ENCODE data around the gene SNTG2.
"Not testable (repeated sequence)": the region's sequence is repeated elsewhere in the genome, so short reads cannot be mapped to it uniquely, and the experiment has no call there.

SNTG2 gene

GRCh38 chr2:1226766-1227165 is 276.1 kb downstream of the SNTG2 start:
- no peak for DNase-seq (ENCODE audit: low spot score)
- Histone ChIP-seq H3K4me3 (no peak overlapping the region), H3K27ac (no peak overlapping the region)
- TF ChIP-seq CTCF (IDR thresholded peaks at IDR 0.05): no peak

GRCh38 chr2:1227274-1227900 is 276.7 kb downstream of the SNTG2 start:
- TF ChIP-seq CTCF (IDR thresholded peaks at IDR 0.05): no peak
- Histone ChIP-seq H3K4me3 (no peak overlapping the region), H3K27ac (no peak overlapping the region)
- DNase-seq (ENCODE audit: low spot score): no peak

- H3K4me3 ChIP-seq; H3K27ac ChIP-seq; DNase-seq (ENCODE audit: low spot score): not testable (repeated sequence)
Observed at GRCh38 chr2:1229596-1229995, 278.9 kb downstream of the SNTG2 start.

DNA sequence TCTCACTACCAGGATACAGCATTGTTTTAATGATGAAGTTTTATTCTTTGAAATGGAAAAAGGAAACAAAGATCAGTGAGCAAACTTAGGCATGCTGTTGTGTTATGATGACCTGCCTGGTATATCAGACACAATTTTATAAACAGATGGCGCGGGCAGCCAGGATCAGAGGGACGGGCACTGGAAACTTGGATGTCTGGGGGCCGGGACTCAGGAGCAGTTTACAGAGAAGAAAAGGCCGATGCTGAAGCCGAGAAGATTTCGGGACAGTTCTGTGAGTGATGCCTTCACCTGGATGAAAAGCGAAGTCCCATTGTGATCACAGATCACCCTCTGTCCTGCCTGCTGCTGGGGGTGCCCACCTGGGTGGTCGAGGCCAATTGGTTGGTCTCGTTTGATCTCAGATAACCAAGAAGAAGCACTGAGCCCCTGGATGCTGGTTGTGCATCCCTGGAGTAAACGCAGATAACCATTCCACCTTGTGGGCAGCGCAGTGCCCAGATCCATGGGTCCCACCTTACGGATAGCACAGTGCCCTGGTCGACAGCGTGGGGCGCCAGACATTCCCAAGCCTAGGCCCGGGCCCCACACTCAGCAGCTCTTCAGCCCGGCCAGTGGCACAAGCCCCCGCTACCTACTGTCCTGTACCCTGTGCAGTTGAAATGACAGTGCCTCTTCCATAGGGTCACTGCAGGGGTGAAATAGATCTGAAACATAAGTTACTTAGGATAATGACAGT is 279.7 kb downstream of the SNTG2 start:
- no peak for TF ChIP-seq CTCF (IDR thresholded peaks at IDR 0.05)
- no peak overlapping the region for H3K4me3 ChIP-seq

GRCh38 chr2:1231466-1232063 is 280.9 kb downstream of the SNTG2 start:
- DNase-seq (ENCODE audit: low spot score): no peak
- no peak overlapping the region for H3K27ac ChIP-seq

More for the DNA sequence above, 279.7 kb downstream of the SNTG2 start:
- peak; percentile 68 for DNase-seq (ENCODE audit: low spot score)
- H3K27ac ChIP-seq: no peak overlapping the region

DNA sequence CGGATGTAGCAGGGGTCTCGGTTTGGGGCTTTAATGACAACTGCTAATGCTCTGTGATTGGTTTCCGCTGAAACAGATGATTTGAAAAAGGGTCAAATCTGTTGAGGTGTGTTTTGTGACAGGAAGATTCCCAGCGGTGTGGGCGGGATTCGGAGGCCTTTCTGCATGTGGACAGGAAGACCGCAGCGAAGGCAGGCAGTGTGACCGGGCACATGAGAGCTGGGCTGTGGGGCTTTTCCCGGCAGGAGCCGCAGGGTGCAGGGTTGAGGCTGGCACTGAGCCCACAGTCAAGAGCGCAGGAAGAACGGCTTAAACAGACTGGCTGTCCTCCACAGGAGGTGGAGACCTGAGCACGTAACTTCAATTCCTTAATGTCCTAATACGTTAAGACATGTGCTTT is 282.6 kb downstream of the SNTG2 start:
- DNase-seq (ENCODE audit: low spot score): no peak
- no peak overlapping the region for H3K4me3 ChIP-seq
- no peak overlapping the region for H3K27ac ChIP-seq
- TF ChIP-seq CTCF (IDR thresholded peaks at IDR 0.05): no peak

More at GRCh38 chr2:1231466-1232063, 280.9 kb downstream of the SNTG2 start:
- H3K4me3 ChIP-seq: no peak overlapping the region
- no peak for TF ChIP-seq CTCF (IDR thresholded peaks at IDR 0.05)

- no peak for DNase-seq (ENCODE audit: low spot score)
- TF ChIP-seq CTCF (IDR thresholded peaks at IDR 0.05): no peak
- Histone ChIP-seq H3K27ac (no peak overlapping the region), H3K4me3 (no peak overlapping the region)
Observed at GRCh38 chr2:1234731-1235308, 284.2 kb downstream of the SNTG2 start.

Data from coronary artery (tissue), 2 donors.